Measurements from ENCODE around the gene SNRNP70. TPM values are rescaled to one million over a fixed set of nuclear protein-coding genes. Genes with fewer than 3 reads are reported as not detected.

SNRNP70 gene
- total RNA-seq, 3 donors from 2014 or later = 222 to 444 (median 316) TPM

- no peak overlapping the region for H3K4me3 ChIP-seq
- H3K27ac ChIP-seq = no peak overlapping the region
- H3K9me3 ChIP-seq = no peaks in the 10 kb centered on the region
- intact Hi-C loops (cut with DNase I; ENCODE audit: low total_unique reads) = no loop called here
- TF ChIP-seq CTCF (IDR thresholded peaks at IDR 0.05) = no peak
- no peak for TF ChIP-seq POLR2A (IDR thresholded peaks at IDR 0.05)
- TF ChIP-seq POLR2AphosphoS5 (IDR thresholded peaks at IDR 0.05) = no peak
- no peaks in the 10 kb centered on the region for H3K27me3 ChIP-seq
- no peaks in the 10 kb centered on the region for H3K36me3 ChIP-seq
- DNase-seq (ENCODE audit: low spot score in 2 of 2) = no peak
- H3K4me1 ChIP-seq = peaks cover 0 to 4% of the 10 kb centered on the region in 2 donors
Measured at GRCh38 chr19:49129238-49129583, 44.0 kb downstream of the SNRNP70 start.

GRCh38 chr19:49130325-49130724, 45.1 kb downstream of the SNRNP70 start:
- intact Hi-C loops (cut with DNase I; ENCODE audit: low total_unique reads) = no loop called here

GRCh38 chr19:49132974-49133609, 47.8 kb downstream of the SNRNP70 start:
- Histone ChIP-seq H3K27ac (no peak overlapping the region), H3K9me3 (no peaks in the 10 kb centered on the region), H3K4me3 (peak overlapping the region; percentile 7 to 29 (median 15)), H3K4me1 (peaks cover 0 to 4% of the 10 kb centered on the region in 2 donors), H3K27me3 (no peaks in the 10 kb centered on the region), H3K36me3 (no peaks in the 10 kb centered on the region)
- TF ChIP-seq POLR2A (IDR thresholded peaks at IDR 0.05) = no peak
- intact Hi-C loops (cut with DNase I; ENCODE audit: low total_unique reads) = no loop called here
- DNase-seq (ENCODE audit: low spot score in 2 of 2) = no peak

More at GRCh38 chr19:49130325-49130724, 45.1 kb downstream of the SNRNP70 start:
- Histone ChIP-seq H3K27ac (no peak overlapping the region), H3K9me3 (no peaks in the 10 kb centered on the region), H3K4me1 (peaks cover 0 to 4% of the 10 kb centered on the region in 2 donors), H3K36me3 (no peaks in the 10 kb centered on the region), H3K27me3 (no peaks in the 10 kb centered on the region), H3K4me3 (no peak overlapping the region)
- TF ChIP-seq POLR2AphosphoS5 (IDR thresholded peaks at IDR 0.05) (no peak), CTCF (IDR thresholded peaks at IDR 0.05) (no peak), POLR2A (IDR thresholded peaks at IDR 0.05) (no peak)
- no peak for DNase-seq (ENCODE audit: low spot score in 2 of 2)

- no peaks in the 10 kb centered on the region for H3K9me3 ChIP-seq
- intact Hi-C loops (cut with DNase I; ENCODE audit: low total_unique reads) = no loop called here
- no peaks in the 10 kb centered on the region for H3K27me3 ChIP-seq
- TF ChIP-seq POLR2AphosphoS5 (IDR thresholded peaks at IDR 0.05) (no peak), CTCF (IDR thresholded peaks at IDR 0.05) (no peak), POLR2A (IDR thresholded peaks at IDR 0.05) (no peak)
- H3K36me3 ChIP-seq = no peaks in the 10 kb centered on the region
- no peaks in the 10 kb centered on the region for H3K4me1 ChIP-seq
- no peak overlapping the region for H3K27ac ChIP-seq
- peak overlapping the region; percentile 7 to 29 (median 15) for H3K4me3 ChIP-seq
- DNase-seq (ENCODE audit: low spot score in 2 of 2) = no peak
Measured at GRCh38 chr19:49133621-49134454, 48.6 kb downstream of the SNRNP70 start.

GRCh38 chr19:49135686-49136085, 50.4 kb downstream of the SNRNP70 start:
- no peaks in the 10 kb centered on the region for H3K36me3 ChIP-seq
- no peak overlapping the region for H3K4me3 ChIP-seq
- intact Hi-C loops (cut with DNase I; ENCODE audit: low total_unique reads) = no loop called here
- H3K27me3 ChIP-seq = no peaks in the 10 kb centered on the region
- H3K27ac ChIP-seq = no peak overlapping the region
- no peaks in the 10 kb centered on the region for H3K9me3 ChIP-seq
- H3K4me1 ChIP-seq = no peaks in the 10 kb centered on the region
- no peak for DNase-seq (ENCODE audit: low spot score in 2 of 2)
- TF ChIP-seq POLR2AphosphoS5 (IDR thresholded peaks at IDR 0.05) (no peak), POLR2A (IDR thresholded peaks at IDR 0.05) (no peak), CTCF (IDR thresholded peaks at IDR 0.05) (no peak)
